ENCODE results near the gene LANCL2.

The LANCL2 gene

GRCh38 chr7:55438085-55438756, 73.1 kb downstream of the LANCL2 start:
- DNase-seq (ENCODE audit: low spot score): no peak

GRCh38 chr7:55438757-55439525, 73.8 kb downstream of the LANCL2 start:
- peak; percentile 60 for DNase-seq (ENCODE audit: low spot score)

GRCh38 chr7:55439627-55440026, 74.5 kb downstream of the LANCL2 start:
- no peak for DNase-seq (ENCODE audit: low spot score)

DNA sequence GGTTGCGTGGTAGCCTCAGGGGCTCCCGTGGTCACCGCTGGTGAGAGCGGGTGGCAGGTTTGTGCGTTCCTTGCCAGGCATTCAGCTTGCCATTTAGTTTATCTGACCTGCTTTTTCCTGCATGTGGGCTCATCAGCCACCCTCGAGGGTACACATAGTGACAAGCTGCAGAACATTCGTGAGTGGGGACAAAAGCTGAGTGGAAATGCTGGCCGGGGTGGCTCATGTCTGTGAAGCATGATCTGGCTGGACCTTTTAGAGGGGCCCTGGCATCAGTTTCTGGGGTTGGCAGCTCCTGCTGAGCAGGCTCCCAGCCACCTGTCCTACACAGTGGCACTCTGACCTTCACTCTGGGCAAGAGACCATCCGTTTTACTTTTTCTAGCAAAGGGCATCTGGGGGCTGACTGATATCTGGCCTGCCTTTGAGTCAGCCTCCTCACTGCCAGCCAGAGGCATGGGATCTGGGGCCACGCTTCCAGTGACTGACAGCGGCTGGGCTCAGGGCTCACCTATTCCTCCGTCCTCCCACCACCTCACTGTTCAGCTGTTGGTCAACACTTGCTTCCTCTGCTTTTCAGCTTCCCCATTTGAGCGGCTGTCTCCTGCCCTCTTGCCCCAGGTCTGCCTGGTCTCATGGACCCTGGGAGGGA, 75.0 kb downstream of the LANCL2 start:
- DNase-seq (ENCODE audit: low spot score): no peak

GRCh38 chr7:55441002-55441401, 75.9 kb downstream of the LANCL2 start:
- DNase-seq (ENCODE audit: low spot score): no peak

DNA sequence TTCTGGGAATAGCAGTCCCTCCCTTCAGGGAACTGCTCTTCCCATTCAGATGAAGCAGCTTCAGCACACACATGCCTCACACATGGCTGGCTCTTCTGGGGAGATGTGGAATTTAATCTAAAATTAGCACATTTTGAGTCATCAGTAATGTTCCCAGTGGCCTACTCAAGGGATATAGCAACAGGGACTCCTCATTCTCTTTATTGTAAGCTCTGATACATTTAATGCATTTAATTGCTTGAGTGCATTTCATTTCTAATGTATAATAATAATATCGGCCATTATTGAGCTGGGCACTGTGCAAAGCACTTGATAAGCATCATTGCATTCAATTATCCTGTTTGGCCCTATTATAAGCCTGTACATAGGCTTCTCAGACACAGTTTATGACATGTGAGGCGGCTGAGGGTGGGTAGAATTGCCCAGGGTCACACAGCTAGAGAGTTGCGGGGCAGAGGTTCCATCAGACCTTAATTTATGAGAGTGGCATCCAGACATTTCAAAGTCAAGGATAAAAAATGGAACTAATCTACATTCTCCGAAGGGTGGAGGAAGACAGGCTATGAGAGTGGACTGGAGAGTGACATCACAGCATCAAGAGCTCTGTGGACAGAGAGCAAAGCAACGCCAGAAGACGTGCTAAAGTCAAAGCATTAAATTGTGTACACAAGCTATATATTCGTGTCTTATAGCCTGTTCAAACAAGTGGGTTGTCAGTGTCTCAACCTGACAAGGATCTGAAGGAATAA, 76.8 kb downstream of the LANCL2 start:
- DNase-seq (ENCODE audit: low spot score): peak; percentile 93

DNA sequence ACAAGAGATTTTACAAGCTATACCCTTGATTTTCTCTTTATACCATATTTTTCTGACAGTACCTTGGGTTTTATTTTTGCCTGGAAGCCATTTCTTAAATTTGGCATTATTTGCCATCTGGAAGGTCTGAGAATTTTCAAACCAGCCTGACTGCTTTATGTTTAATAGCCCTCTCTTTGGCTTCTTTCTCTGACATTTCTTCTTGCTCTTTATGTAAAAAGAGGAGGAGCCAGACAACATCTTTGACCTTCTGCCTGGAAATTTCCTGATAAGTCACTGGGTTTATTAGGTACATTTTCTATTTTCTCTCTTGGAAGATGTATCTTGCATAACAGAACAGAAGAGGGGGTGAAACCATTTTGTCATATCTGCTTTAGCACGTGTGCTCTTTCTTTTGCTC, 79.6 kb downstream of the LANCL2 start:
- DNase-seq (ENCODE audit: low spot score): no peak

- DNase-seq (ENCODE audit: low spot score): no peak
Measured at GRCh38 chr7:55448526-55448925, 83.4 kb downstream of the LANCL2 start.

GRCh38 chr7:55449205-55449991, 84.3 kb downstream of the LANCL2 start:
- no peak for DNase-seq (ENCODE audit: low spot score)

DNA sequence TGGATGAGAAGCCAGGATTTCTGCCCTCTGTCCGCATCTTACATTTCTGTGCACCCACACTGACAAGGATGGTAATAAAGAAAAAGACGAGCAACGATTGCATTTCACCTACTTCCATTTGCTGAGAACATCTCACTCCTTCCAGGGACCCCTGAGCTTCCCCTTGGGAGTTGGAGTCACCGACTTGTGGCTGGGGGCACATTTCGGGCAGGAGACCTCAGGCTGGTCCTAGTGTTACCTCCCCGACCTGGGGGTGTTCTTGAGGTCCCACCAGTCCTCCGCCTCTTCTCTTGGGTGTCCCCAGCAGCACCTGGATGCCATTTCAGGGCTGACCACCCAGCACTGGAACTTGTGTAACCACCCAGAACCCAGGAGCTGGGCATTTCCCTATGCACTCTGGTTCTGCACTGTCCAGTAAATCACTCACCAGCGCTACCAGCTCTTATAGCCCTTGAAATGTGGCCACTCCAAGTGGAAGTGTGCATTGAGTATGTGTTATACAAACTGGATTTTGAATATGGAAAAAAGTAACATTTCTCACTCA, 84.9 kb downstream of the LANCL2 start:
- DNase-seq (ENCODE audit: low spot score): no peak

DNA sequence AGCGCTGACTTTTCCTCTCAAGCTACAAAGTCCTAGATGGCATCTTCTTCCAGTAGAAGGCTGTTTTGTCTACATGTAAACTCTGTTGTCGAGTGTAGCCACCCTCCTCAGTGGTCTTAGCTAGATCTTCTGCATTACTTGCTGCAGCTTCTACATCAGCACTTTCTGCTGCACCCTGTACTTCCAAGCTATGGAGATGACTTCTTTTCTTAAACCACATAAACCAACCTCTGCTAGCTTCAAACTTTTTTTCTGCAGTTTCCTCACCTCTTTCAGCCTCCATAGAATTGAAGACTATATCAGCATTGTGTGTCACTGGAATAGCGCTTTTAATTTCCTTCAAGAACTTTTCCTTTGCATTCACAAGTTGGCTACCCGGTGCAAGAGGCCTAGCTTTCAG, 87.8 kb downstream of the LANCL2 start:
- no peak for DNase-seq (ENCODE audit: low spot score)

- DNase-seq (ENCODE audit: low spot score): no peak
Measured at GRCh38 chr7:55457801-55458200, 92.7 kb downstream of the LANCL2 start.

- DNase-seq (ENCODE audit: low spot score): no peak
Measured at GRCh38 chr7:55458351-55458750, 93.2 kb downstream of the LANCL2 start.

- DNase-seq (ENCODE audit: low spot score): no peak
Measured at GRCh38 chr7:55463686-55464262, 98.6 kb downstream of the LANCL2 start.

GRCh38 chr7:55464422-55464821, 99.3 kb downstream of the LANCL2 start:
- DNase-seq (ENCODE audit: low spot score): no peak

- DNase-seq (ENCODE audit: low spot score): no peak
Measured at GRCh38 chr7:55465691-55466090, 100.6 kb downstream of the LANCL2 start.

- DNase-seq (ENCODE audit: low spot score): no peak
Measured at GRCh38 chr7:55467047-55467593, 102.0 kb downstream of the LANCL2 start.

GRCh38 chr7:55468495-55468894, 103.4 kb downstream of the LANCL2 start:
- no peak for DNase-seq (ENCODE audit: low spot score)

- DNase-seq (ENCODE audit: low spot score): no peak
Measured at GRCh38 chr7:55469271-55469681, 104.1 kb downstream of the LANCL2 start.

DNA sequence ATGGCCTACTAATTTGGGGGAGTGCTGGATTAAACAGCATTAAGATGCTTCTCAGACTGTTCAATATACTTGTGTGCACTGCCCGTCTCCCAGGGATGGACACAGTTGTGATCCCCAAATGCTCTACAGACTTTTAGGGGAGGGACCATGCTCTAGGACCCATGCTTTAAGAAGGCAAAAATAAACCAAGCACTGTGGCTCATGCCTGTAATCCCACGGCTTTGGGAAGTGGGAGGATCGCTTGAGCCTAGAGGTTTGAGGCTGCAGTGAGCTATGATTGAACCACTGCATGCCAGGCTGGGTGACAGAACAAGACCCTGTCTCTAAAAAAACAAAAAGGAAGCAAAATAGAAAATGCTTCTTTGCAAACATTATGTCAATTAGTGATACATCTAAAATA, 104.6 kb downstream of the LANCL2 start:
- no peak for DNase-seq (ENCODE audit: low spot score)

- no peak for DNase-seq (ENCODE audit: low spot score)
Measured at GRCh38 chr7:55470261-55470660, 105.1 kb downstream of the LANCL2 start.

All from hepatic stellate cell (primary cell).